HepG2 (cell line): ENCODE results near the gene FAM181A. TPM values are rescaled to one million over a fixed set of nuclear protein-coding genes. Genes with fewer than 3 reads are reported as not detected.

Experiments used
- ATAC-seq: fragments of 200-7000 bp; cut with Tn5 transposase; 3 replicates; pipeline ENCODE4 v1.9.1; 2020; ENCODE audit warnings: mild to moderate bottlenecking, moderate library complexity
- BruUV-seq: library from RNA; stranded (reverse); fragments of 400-500 nt; replicated peaks from 2 replicates; lab custom pipeline; 2021; lab: Mats Ljungman, UMichigan
- CTCF ChIA-PET: fragments of 300-600 bp; formaldehyde crosslinking; extraction: SDS; loops from one replicate; lab custom pipeline; 2021; ENCODE audit warnings: low total read pairs, inconsistent platforms, low intra/inter-chr PET ratio; lab: Yijun Ruan, JAX
- POLR2A ChIA-PET: fragments of 350-600 bp; sonication (Branson Sonifier 250); formaldehyde crosslinking; loops from one replicate; lab custom pipeline; 2020; ENCODE audit warnings: antibody characterized with exemption, inconsistent platforms; lab: Yijun Ruan, JAX
- DNase-seq: peaks from one replicate; pipeline ENCODE4 v3.0.0-alpha.2; 2015; ENCODE audit warnings: low spot score
- FAIRE-seq: peaks from 3 replicates; lab custom pipeline; 2011; peaks lifted over from hg19 to GRCh38; lab: Jason Lieb, UNC
- H2AFZ ChIP-seq: one replicate; pipeline ENCODE4 v1.6.1; 2011; ENCODE audit warnings: low read length, inconsistent platforms
- H3K27ac ChIP-seq: fragments of 300-600 bp; 3 replicates; pipeline ENCODE4 v1.8.0; 2011; ENCODE audit warnings: mixed run types, mild to moderate bottlenecking, mixed read lengths, low read length, inconsistent platforms; ENCODE audit not compliant: insufficient read depth; ENCODE audit errors: extremely low read length
- H3K27me3 ChIP-seq, 2 experiments: fragments of 200-600 bp in 1 of 2; 2 replicates in 1 of 2; 3 replicates in 1 of 2; pipeline versions ENCODE4 v1.6.0 to v1.8.0; 2011; ENCODE audit warnings: low read length in 2 of 2, mild to moderate bottlenecking in 2 of 2, moderate library complexity in 2 of 2, inconsistent platforms in 1 of 2; ENCODE audit not compliant: insufficient read depth in 2 of 2, control insufficient read depth in 1 of 2
- H3K36me3 ChIP-seq, 2 experiments: fragments of 200-600 bp in 1 of 2; replicated peaks in 1 of 2; 2 replicates in 1 of 2; 3 replicates in 1 of 2; pipeline versions ENCODE4 v1.5.1 to v1.8.0; 2011; ENCODE audit warnings: low read length in 2 of 2, inconsistent platforms in 1 of 2; ENCODE audit not compliant: insufficient read depth in 2 of 2, control insufficient read depth in 1 of 2
- H3K4me1 ChIP-seq: 2 replicates; pipeline ENCODE4 v1.5.1; 2012; ENCODE audit warnings: low read length, inconsistent platforms; ENCODE audit not compliant: insufficient read depth
- H3K4me2 ChIP-seq: 2 replicates; pipeline ENCODE4 v1.6.0; 2011; ENCODE audit warnings: low read depth, low read length, inconsistent platforms
- H3K4me3 ChIP-seq, 3 experiments: fragments of 200-600 bp in 1 of 3; sonication (generic), shearing (Covaris generic) in 1 of 3; replicated peaks in 1 of 3; 2 replicates each; pipeline ENCODE4 v1.5.1; 2011 to 2016; ENCODE audit warnings: low read length in 3 of 3, inconsistent platforms in 2 of 3, low read depth in 2 of 3, mild to moderate bottlenecking in 2 of 3, control low read depth in 1 of 3, mixed read lengths in 1 of 3; ENCODE audit not compliant: insufficient read depth in 1 of 3
- H3K79me2 ChIP-seq: one replicate; pipeline ENCODE4 v1.6.1; 2011; ENCODE audit warnings: low read length, inconsistent platforms; ENCODE audit not compliant: insufficient read depth
- H3K9ac ChIP-seq: 2 replicates; pipeline ENCODE4 v1.6.0; 2011; ENCODE audit warnings: mild to moderate bottlenecking, low read depth, low read length, inconsistent platforms; ENCODE audit not compliant: insufficient read depth
- H3K9me3 ChIP-seq: 2 replicates; pipeline ENCODE4 v1.5.1; 2012; ENCODE audit warnings: mild to moderate bottlenecking, low read length
- H4K20me1 ChIP-seq: 2 replicates; pipeline ENCODE4 v1.6.0; 2011; ENCODE audit warnings: inconsistent platforms, mild to moderate bottlenecking, low read length, moderate library complexity; ENCODE audit not compliant: insufficient read depth
- FLYWCH1 ChIP-seq: sonication (generic); formaldehyde crosslinking; IDR thresholded peaks from 2 replicates; pipeline ENCODE4 v1.8.1; 2023; ENCODE audit warnings: mild to moderate bottlenecking, missing genetic modification reagents
- HNRNPL ChIP-seq: fragments of 200-400 bp; formaldehyde crosslinking; IDR thresholded peaks from 2 replicates; pipeline ENCODE4 v1.6.1; 2017; ENCODE audit warnings: mild to moderate bottlenecking, low read depth, low read length
- MAZ ChIP-seq, 2 experiments: sonication (generic) in 1 of 2; formaldehyde crosslinking in 1 of 2; IDR thresholded peaks; 2 replicates each; pipeline versions ENCODE4 v1.5.0 to v1.6.1; 2012 to 2020; ENCODE audit warnings: low read depth in 2 of 2, mild to moderate bottlenecking in 2 of 2, borderline replicate concordance in 1 of 2, improper control_type of control experiment in 1 of 2, low read length in 1 of 2, missing genetic modification reagents in 1 of 2, moderate library complexity in 1 of 2
- MED13 ChIP-seq: sonication (generic); formaldehyde crosslinking; IDR thresholded peaks from 2 replicates; pipeline ENCODE4 v1.5.0; 2020; ENCODE audit warnings: missing genetic modification reagents
- NFATC3 ChIP-seq: sonication (generic); formaldehyde crosslinking; IDR thresholded peaks from 2 replicates; pipeline ENCODE4 v1.5.1; 2020; ENCODE audit warnings: mild to moderate bottlenecking, missing genetic modification reagents
- PCBP1 ChIP-seq: fragments of 200-400 bp; formaldehyde crosslinking; IDR thresholded peaks from 2 replicates; pipeline ENCODE4 v1.6.1; 2017; ENCODE audit warnings: mild to moderate bottlenecking, low read depth, low read length, borderline replicate concordance
- SMYD3 ChIP-seq: sonication (generic); formaldehyde crosslinking; IDR thresholded peaks from 2 replicates; pipeline ENCODE4 v1.8.1; 2023; ENCODE audit warnings: mild to moderate bottlenecking, missing genetic modification reagents
- ZNF331 ChIP-seq: sonication (generic); formaldehyde crosslinking; IDR thresholded peaks from 2 replicates; pipeline ENCODE4 v1.4.0; 2020; ENCODE audit warnings: missing genetic modification reagents
- ZNF550 ChIP-seq: sonication (generic); formaldehyde crosslinking; IDR thresholded peaks from 2 replicates; pipeline ENCODE4 v1.4.0; 2020; ENCODE audit warnings: mild to moderate bottlenecking, missing genetic modification reagents, borderline replicate concordance
- ZNF569 ChIP-seq: sonication (generic); formaldehyde crosslinking; IDR thresholded peaks from 2 replicates; pipeline ENCODE4 v1.5.0; 2020; ENCODE audit warnings: mild to moderate bottlenecking, missing genetic modification reagents, moderate library complexity, borderline replicate concordance
- ZNF816 ChIP-seq: sonication (generic); formaldehyde crosslinking; IDR thresholded peaks from 2 replicates; pipeline ENCODE4 v1.8.0; 2022; ENCODE audit warnings: missing genetic modification reagents, mild to moderate bottlenecking, borderline replicate concordance
- WGBS: methylation state at CpG from one replicate; pipeline ENCODE4 v1.1.6; 2017; ENCODE audit warnings: low lambda C conversion rate; 5-methylcytosine and 5-hydroxymethylcytosine counted together
- in situ Hi-C: cut with HindIII; loops from 2 replicates; pipeline ENCODE4 v1.10.0; 2017; ENCODE audit warnings: low pct_unique_long_range_greater_than_20kb; ENCODE audit not compliant: extremely low pct_ligation_motif_present
- intact Hi-C: fragments of 100-400 bp; cut with micrococcal nuclease; formaldehyde crosslinking; loops from one replicate; pipeline ENCODE4 v1.10.0; 2022; ENCODE audit not compliant: unreplicated experiment
- polyA plus RNA-seq, 8 experiments: library from polyadenylated mRNA; depleted of rRNA in 3 of 8; stranded (reverse) in 7 of 8; unstranded in 1 of 8; fragments of >200 nt; fragmentation: Illumina TruSeq in 4 of 8; extraction: Trizol in 4 of 8; gene quantifications; 2 replicates each; pipeline versions ENCODE4 v1.2.1 to v1.2.3, GENCODE V29; 2011 to 2016; ENCODE audit warnings: low read depth in 4 of 8, missing spikeins in 1 of 8, mixed read lengths in 1 of 8; ENCODE audit not compliant: insufficient read depth in 1 of 8
- total RNA-seq, 5 experiments: library from RNA; depleted of rRNA; stranded (reverse); fragments of >200 nt; fragmentation: Illumina TruSeq; extraction: Trizol; gene quantifications; 2 replicates each; pipeline ENCODE4 v1.2.3, GENCODE V29; 2016; ENCODE audit warnings: low read depth in 1 of 5
- TF ChIP-seq, protein P1 (sequence below): sonication (generic); formaldehyde crosslinking; IDR thresholded peaks from 2 replicates; pipeline ENCODE4 v1.9.0; 2021; ENCODE audit warnings: missing genetic modification reagents, borderline replicate concordance

FAM181A gene
- total and polyA plus RNA-seq, 2 of the 13 experiments (the other 11 are each of a cell fraction or from before 2014, with no cell fraction given): 1.1 to 1.5 TPM

DNA sequence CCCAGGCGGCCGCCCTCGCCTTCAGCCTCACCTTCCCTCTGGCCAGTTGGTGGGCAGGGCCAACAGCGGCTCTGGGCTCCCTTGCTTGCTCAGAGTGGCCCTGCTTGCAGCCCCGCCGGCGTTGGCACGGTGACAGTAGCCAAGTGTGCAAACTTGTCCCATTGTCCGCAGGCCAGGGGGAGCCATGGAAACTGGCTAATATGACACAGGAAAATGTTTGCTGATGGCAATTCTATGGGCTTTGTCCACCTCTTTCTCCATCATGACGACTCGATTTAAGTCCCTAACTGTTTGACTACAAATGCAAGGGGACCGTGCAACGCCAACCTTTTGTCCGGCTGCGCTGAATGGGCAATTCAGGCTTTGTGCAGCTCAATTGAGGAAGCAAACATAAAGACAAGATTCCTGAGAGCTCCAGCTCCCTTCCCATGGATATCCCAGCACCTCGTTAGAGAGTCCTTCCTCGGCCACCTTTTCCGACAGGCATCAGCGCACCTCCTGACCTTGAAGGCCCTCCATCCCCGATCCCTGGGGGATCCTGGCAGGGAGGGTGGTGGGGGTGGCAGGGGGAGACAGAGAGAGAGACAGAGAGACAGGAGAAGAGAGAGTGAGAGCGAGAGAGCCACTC, 785 bp upstream of the FAM181A start:
- DNase-seq (peak; percentile 28), FAIRE-seq (no peak), ATAC-seq (peak; percentile 30)
- in situ Hi-C loops (no loop called here), intact Hi-C loops (no loop called here)
- POLR2A ChIA-PET: interaction anchor here (1.0 kb wide), 1 partner anchor 9 kb away, joined by 4 read pairs; no protein-coding TSS in a partner anchor
- Histone ChIP-seq H3K27ac (no peak overlapping the region), H3K9ac (no peak overlapping the region), H3K4me1 (peaks cover 27% of the 10 kb centered on the region), H3K9me3 (no peaks in the 10 kb centered on the region), H3K4me2 (0 out of 2 replicates have a peak overlapping the region, but pooled peaks have one; percentile 12), H3K36me3 (no peaks in the 10 kb centered on the region), H2AFZ (no peak overlapping the region), H3K27me3 (peaks cover 3 to 16% of the 10 kb centered on the region in 2 experiments; a peak in 3 of 5 replicates), H3K79me2 (no peaks in the 10 kb centered on the region), H4K20me1 (no peaks in the 10 kb centered on the region), H3K4me3 (no peak overlapping the region)
- CTCF ChIA-PET: no interaction called here
- no TSS peak for BruUV-seq
- TF ChIP-seq NFATC3: no peak
- TF ChIP-seq, protein P1, sequence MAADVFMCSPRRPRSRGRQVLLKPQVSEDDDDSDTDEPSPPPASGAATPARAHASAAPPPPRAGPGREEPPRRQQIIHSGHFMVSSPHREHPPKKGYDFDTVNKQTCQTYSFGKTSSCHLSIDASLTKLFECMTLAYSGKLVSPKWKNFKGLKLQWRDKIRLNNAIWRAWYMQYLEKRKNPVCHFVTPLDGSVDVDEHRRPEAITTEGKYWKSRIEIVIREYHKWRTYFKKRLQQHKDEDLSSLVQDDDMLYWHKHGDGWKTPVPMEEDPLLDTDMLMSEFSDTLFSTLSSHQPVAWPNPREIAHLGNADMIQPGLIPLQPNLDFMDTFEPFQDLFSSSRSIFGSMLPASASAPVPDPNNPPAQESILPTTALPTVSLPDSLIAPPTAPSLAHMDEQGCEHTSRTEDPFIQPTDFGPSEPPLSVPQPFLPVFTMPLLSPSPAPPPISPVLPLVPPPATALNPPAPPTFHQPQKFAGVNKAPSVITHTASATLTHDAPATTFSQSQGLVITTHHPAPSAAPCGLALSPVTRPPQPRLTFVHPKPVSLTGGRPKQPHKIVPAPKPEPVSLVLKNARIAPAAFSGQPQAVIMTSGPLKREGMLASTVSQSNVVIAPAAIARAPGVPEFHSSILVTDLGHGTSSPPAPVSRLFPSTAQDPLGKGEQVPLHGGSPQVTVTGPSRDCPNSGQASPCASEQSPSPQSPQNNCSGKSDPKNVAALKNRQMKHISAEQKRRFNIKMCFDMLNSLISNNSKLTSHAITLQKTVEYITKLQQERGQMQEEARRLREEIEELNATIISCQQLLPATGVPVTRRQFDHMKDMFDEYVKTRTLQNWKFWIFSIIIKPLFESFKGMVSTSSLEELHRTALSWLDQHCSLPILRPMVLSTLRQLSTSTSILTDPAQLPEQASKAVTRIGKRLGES (CRISPR knock-in tag): no peak
- 0 out of 2 replicates have a peak, but pooled peaks have one; percentile 39 for TF ChIP-seq PCBP1
- TF ChIP-seq ZNF816 (CRISPR knock-in tag): no peak
- TF ChIP-seq FLYWCH1 (CRISPR knock-in tag): no peak
- 0 out of 2 replicates have a peak, but pooled peaks have one; percentile 23 for TF ChIP-seq HNRNPL
- TF ChIP-seq ZNF569: no peak
- TF ChIP-seq SMYD3 (CRISPR knock-in tag): no peak
- TF ChIP-seq MED13 (CRISPR knock-in tag): no peak
- TF ChIP-seq ZNF331 (CRISPR knock-in tag): no peak
- no peak for TF ChIP-seq MAZ (IDR thresholded peaks at IDR 0.05; ENCODE audit: borderline replicate concordance, low read depth, low read length)
- TF ChIP-seq MAZ (CRISPR knock-in tag; IDR thresholded peaks at IDR 0.05; ENCODE audit: low read depth): no peak
- TF ChIP-seq ZNF550 (CRISPR knock-in tag): no peak
- 57% methylated on average over 20 of the region's 21 CpGs for WGBS
